HG03025 (cell line): ENCODE data around the gene ICA1.
"Not testable (repeated sequence)": the region's sequence is repeated elsewhere in the genome, so short reads cannot be mapped to it uniquely, and the experiment has no call there.

Source experiments
- ATAC-seq: cut with Tn5 transposase; IDR thresholded peaks from one replicate; pipeline ENCODE4 v1.9.1; 2021; ENCODE audit warnings: mild to moderate bottlenecking, moderate library complexity; ENCODE audit not compliant: unreplicated experiment, low FRiP score

The ICA1 gene

DNA sequence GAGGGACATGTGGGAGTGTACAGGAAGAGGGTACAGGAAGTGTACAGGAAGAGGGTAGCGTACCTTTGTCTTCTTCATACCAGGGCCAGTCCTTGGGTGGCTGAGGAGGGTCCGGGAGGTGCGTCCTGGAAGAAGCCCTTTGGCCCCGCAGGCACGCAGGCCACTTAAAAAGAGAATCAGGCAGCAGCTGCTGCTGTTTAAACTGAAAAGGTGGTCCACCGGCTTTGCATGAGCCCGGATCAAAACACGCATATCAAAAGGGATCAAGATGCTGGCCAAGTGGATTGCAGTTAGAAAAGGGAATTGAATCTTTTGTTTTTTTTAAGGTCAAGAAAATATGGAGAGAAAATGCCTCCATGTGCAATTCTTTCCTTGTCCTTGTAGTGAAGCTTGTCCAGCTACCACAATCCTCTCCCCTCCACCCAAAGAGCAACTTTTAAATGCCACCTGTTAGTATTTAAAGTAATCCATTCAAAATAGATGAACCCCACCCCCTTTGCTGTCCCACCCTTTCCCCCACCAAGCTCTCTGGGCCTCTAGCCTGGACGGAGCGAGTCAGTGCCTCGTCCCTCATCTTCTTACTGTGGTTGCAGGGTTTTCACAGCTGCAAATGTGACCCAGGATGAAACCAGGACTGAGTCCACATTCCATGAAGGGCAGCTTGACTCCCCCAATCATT is 150.5 kb downstream of the ICA1 start:
- no peak for ATAC-seq

DNA sequence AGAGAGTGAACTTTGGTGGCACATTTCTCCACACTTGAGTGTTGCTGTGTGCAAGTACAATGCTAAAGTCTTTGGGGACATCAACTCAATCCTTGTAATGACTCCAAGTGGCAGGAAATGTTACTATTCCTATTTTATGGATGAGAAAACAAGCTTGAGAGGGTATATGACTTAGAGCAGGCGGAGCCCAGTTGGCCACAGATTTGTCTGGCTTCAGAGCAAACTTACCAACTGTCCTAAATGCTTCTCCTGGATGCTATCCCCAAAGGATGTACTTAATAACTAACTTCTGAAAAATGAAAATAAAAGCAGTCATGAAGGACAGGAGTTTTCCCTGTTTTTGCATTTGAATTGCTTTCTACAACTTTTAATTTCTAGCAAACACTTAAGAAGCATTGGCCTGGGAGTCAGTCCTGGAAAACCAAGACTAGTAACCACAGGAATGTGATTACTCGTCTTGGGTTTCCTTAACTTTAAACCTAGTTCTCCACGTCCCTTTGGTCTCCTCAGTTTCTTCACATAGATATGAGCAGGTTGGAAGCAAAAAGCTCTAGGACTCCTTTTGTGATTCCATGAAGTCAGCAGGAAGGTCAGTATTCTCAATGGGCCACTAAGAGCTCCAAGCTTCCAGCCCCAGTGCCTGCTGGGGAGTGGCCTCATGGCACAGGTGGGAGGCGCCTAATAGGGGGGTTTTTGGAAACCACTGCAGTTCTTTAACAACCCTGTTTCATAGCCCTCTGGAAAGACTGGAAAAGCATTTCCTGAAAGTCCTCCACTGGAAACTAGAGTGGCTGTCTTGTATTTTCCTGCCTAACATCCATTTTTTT is 152.6 kb downstream of the ICA1 start:
- no peak for ATAC-seq

DNA sequence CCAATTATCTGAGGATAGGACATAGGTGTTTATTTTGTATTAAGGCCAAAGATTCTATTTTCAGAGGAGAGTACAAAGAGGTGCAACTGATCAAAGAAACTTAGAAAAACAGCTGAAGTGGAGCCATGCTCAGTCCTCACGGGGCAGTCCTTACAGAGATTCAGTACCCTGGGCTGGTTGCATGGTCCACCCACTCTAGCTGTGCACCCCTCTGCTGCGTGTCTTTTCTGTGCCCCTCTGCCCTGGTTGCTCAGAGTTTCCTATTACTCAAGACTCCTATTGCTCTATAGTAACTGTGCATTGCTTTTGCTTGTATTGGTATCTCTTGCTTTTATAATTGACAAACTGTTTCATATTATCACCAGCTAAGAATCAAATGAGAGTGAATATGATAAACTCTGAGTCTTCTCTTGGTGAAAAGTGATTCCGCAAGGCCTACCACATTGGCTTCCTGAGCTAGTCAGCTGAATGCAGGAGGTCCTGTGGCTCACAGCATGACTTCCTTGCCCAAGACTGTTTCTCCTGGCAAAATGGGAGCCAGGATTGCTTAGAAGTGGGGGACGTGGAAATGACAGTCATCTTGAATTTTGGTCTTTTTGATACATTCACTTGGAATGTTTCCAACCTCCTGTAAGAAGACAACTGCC is 156.4 kb downstream of the ICA1 start:
- no peak for ATAC-seq

- ATAC-seq, result no peak
These were observed 158.7 kb downstream of the ICA1 start for GRCh38 chr7:8103282-8103681.

GRCh38 chr7:8101292-8101691 is 160.7 kb downstream of the ICA1 start:
- not testable (repeated sequence) for ATAC-seq

DNA sequence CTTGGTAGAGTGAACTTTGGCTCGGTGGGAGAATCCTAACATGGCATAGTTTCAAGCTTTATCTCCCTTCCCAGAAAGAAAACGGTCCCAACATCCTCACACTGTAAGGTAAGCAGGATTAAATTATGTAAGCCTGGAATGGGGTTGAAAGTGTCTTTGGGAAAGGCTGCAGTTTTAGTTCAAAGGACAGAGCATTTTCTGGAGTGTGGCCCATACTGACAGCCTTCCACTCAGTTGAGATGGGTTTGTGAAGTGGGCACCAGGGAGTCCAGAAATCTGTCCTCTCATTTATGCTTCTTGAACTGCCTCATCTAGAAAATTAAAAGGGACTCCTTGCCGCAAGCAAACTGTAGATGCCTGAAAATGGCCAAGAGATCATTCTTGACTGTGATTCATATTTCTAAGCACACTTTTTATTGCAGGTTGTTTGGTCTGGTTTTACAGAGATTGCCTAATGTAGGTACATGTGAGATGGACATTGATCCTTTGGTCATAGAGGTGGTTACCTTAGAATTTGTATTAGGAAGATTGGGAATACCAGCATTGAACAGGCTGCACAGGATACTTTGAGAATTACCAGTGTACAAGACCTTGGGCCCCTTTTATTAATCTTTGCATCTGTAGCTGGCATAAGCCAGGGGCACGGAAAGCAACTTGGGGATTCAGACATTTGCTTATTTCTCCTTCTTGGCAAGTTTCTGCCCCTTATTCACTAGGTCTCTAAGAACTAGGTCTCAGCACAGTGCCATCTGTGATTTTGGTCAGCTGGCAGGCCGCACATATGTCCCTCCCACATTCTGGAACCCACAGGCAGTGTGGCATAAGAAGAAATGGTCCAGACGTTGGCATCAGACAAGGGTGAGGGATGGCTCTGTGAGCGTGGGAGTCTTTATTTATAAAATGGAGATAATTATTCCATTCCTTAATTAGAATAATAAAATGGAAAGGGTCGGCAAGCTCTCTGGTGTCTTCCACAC is 167.5 kb downstream of the ICA1 start:
- no peak for ATAC-seq

GRCh38 chr7:8092140-8092539 is 169.8 kb downstream of the ICA1 start:
- ATAC-seq, result no peak

GRCh38 chr7:8089036-8089780 is 172.8 kb downstream of the ICA1 start:
- no peak for ATAC-seq

DNA sequence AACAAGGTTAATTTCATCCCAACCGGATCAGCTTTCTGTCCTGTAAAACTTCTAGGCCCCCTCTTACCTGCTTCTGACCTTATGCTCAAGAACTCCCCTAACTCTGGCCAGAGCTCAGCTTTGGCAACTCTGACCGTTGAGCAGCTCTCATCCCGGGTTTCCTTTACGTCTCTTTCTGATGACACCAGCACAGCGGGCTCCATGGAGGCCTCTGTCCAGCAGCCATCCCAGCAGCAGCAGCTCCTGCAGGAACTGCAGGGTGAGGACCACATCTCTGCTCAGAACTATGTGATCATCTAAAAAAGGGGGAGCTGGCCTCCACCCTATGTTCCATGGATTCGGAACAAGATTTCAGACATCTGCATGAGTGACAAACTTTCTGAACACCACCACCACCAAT is 175.7 kb downstream of the ICA1 start:
- ATAC-seq, result no peak

DNA sequence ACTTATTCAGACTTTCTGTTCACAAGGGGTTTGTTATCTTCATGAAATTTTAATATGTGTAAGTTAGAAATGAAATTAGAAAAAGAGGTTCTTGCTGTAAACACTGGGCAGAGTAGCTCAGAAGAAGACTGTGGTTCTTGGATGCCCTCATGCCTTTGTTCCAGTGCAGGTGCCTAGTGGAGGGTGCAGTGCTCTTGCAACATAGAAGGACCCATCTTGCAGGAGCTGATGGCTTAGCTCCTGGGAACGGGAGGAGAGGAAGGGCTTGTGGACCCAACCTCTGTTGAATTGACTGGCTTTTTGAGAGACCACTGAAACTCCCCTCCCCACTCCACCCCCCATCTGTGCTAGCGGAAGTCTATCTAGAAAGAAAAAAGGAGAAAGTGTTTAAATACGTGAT is 176.5 kb downstream of the ICA1 start:
- ATAC-seq, result no peak

DNA sequence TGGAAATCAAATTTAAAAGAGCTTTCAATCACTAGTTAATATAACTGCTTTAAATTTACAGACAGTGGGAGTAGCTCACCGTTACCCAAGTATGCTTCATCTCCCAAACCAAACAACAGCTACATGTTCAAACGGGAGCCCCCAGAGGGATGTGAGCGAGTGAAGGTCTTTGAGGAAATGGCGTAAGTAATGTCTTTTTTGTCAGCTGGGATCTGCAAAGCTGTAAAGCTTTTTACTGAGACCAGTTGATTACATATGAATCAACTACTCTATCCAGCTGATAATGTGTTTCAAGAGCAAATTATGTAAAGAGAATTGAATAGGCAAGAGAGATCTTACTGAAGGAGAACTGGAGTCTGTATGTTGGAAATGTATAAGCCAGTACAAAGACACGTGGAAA is 177.1 kb downstream of the ICA1 start:
- ATAC-seq, result no peak

DNA sequence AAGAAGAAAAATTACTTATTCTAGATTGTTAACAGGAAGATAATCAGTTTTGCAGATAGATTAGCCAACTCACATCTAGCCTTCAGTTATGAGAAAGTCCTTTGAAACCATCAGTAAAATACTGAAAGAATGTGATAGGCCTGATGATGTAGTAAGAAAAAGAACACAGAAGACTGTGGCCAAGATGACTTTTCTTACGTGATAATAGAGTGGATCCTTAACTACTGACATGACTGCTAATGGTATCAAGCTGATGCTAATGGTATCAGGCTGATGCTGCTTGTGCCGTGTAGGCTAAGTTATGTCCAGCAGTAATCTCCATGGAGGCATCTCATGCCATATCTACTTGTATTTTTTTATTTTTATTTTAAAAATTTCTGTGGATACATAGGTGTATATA is 179.2 kb downstream of the ICA1 start:
- no peak for ATAC-seq

DNA sequence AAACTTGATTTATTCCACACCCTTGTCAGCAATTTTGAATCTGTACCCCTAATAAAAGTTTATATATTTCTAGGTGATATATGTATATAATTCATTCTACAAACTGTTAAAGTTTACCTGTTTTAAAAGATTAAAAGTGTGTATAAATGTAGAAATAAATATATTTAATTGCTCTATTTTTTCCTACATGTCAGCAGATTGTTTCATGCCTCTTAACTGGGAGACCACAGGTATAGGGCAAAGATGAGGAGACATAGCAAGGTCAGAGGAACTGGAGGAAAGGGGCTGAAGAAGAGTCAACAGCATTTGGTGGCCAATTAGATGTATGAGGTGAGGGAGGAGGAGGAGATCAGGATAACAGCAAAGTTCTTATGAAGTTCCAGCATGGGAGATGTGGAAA is 183.5 kb downstream of the ICA1 start:
- ATAC-seq, result no peak

DNA sequence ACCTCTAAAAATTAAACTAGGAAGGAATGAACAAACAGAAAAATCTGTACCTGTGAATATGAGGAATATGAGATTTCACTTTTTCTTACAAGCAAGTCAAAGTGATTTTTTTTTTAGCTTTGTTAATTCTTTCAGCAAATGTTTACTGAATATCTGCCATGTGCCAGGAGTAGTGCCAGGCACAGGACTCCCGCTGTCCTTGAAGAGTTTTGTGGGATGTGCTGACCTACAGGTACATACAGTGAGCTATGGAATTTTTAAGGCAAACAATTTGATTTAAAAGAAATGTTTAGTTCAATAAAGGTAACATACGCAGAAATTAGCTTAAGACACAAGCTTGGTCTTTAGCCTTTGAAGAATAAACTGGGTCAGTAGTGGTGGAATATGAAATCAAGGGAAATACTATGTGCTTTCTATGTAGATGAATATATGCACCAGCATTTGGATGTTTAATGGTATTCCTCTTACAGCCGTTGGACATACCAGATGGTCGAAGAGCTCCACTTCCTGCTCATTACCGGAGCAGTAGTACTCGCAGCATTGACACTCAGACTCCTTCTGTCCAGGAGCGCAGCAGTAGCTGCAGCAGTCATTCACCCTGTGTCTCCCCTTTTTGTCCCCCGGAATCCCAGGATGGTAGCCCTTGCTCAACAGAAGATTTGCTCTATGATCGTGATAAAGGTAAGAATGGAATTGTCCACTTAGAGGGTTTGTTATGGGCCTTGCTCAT is 191.4 kb downstream of the ICA1 start:
- no peak for ATAC-seq

GRCh38 chr7:8068892-8069686 is 192.9 kb downstream of the ICA1 start:
- ATAC-seq, result no peak

DNA sequence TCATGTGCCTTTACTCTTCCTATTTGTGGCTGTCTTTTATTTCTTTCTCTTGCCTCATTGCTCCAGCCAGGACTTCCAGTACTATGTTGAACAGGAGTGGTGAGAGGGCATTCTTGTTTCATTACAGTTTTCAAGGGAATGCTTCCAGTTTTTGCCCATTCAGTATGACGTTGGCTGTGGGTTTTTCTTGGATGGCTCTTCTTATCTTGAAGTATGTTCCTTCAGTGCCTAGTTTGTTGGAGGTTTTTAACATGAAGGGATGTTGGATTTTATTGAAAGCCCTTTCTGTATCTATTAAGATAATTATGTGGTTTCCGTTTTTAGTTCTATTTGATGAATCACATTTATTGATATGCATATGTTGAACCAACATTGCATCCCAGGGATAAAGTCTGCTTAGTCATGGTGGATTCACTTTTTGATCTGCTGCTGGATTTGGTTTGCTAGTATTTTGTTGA is 196.6 kb downstream of the ICA1 start:
- ATAC-seq, result no peak

- no peak for ATAC-seq
These were observed 197.1 kb downstream of the ICA1 start for GRCh38 chr7:8064828-8065227.

DNA sequence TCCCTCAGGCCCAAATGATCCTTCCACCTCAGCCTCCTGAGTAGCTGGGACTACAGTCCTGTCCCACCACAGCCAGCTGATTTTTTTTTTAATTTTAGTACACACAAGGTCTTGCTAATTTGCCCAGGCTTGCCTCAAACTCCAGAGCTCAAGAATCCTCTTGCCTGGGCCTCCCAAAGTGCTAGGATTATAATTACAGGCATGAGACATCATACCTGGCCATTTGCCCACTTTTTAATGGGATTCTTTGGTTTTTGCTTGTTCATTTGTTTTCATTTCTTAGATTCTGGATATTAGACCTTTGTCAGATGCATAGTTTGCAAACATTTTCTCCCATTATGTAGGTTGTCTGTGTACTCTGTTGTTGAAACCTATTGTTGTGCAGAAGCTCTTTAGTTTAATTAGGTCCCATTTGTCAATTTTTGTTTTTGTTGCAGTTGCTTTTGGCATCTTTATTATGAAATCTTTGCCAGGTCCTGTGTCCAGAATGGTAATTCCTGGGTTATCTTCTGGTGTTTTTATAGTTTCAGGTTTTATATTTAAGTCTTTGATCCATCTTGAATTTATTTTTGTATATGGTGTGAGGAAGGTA is 198.2 kb downstream of the ICA1 start:
- no peak for ATAC-seq
